GM21526 (cell line): ENCODE measurements around the gene TPTE.
"Not testable (repeated sequence)": the region's sequence is repeated elsewhere in the genome, so short reads cannot be mapped to it uniquely, and the experiment has no call there.

Source experiments
- ATAC-seq: cut with Tn5 transposase; IDR thresholded peaks from one replicate; pipeline ENCODE4 v1.9.1; 2021; ENCODE audit warnings: moderate library complexity; ENCODE audit not compliant: unreplicated experiment, low FRiP score

Gene TPTE

GRCh38 chr21:10616061-10616460, 94.7 kb downstream of the TPTE start:
- not testable (repeated sequence) for ATAC-seq

DNA sequence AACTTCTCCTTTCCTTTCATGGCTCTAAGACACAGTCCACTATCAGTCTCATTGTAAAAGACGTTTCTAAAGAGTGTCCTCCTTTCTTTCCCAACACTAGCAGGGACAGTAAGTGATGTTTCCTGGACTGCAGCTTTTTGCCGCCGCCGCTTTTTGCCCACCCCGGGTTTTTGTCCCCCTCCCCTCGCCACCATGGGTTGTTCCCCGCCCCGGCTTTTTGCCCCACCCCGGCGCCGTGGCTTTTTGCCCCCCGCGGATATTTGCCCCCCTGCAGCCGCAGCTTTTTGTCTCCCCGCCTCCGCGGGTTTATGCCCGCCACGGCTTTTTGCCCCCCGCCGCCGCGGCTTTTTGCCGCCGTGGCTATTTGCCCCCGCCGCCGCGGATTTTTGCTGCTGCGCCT, 95.2 kb downstream of the TPTE start:
- ATAC-seq, result no peak

DNA sequence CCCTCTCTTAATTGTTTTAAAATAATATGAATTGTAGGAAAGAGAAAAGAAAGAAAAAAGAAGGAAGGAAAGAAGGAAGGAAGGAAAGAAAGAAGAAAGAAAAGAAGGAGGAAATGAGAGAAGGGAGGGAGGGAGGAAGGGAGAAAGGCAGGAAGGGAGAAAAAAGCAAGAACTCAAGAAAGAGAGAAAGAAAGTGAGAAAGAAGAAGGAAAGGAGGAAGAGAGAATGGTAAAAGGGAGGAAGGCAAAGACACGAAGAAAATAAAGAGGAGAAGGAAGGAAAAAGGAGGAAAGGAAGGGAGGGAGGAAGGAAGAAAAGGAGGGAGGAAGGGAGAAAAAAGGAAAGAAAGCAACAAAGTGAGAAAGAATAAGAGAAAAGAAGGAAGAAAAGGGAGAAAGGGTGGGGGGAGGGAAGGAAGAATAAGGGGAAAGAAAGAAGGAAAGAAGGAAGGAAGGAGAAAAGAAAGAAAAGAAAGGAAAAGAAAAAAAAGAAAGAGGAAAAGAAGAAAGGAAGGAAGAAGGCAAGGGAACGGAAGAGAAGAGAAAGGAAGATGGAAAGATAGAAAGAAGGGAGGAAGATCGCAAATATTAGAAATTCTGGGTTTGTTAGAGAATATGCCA, 95.9 kb downstream of the TPTE start:
- not testable (repeated sequence) for ATAC-seq

- no peak for ATAC-seq
Measured at GRCh38 chr21:10627316-10627863, 106.0 kb downstream of the TPTE start.

- not testable (repeated sequence) for ATAC-seq
Measured at GRCh38 chr21:10629239-10629638, 107.9 kb downstream of the TPTE start.

- not testable (repeated sequence) for ATAC-seq
Measured at GRCh38 chr21:10630829-10631228, 109.4 kb downstream of the TPTE start.

GRCh38 chr21:10631316-10631715, 109.9 kb downstream of the TPTE start:
- not testable (repeated sequence) for ATAC-seq

GRCh38 chr21:10638144-10638543, 116.8 kb downstream of the TPTE start:
- not testable (repeated sequence) for ATAC-seq

- ATAC-seq, result no peak
Measured at GRCh38 chr21:10639123-10639522, 117.7 kb downstream of the TPTE start.

- not testable (repeated sequence) for ATAC-seq
Measured at GRCh38 chr21:10639746-10640145, 118.4 kb downstream of the TPTE start.

DNA sequence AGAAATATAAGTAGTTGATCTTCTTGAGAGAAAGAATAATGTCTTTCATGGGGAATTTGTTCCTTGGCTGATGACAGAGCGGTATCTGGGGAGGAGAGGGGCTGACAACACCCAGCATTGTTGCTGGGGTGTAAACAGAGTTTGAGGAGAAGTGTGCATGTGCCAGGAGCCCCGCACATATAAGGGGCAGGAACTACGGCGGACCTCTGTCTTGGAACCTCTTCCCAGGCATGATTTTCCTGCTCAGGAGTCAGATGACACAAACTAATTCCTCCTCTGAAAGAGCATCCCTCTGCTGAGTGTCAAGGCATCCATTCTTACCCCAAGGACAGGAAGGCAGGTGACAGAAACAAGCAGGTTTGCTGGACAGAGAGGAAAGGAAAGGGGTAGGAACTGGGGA, 119.1 kb downstream of the TPTE start:
- no peak for ATAC-seq

DNA sequence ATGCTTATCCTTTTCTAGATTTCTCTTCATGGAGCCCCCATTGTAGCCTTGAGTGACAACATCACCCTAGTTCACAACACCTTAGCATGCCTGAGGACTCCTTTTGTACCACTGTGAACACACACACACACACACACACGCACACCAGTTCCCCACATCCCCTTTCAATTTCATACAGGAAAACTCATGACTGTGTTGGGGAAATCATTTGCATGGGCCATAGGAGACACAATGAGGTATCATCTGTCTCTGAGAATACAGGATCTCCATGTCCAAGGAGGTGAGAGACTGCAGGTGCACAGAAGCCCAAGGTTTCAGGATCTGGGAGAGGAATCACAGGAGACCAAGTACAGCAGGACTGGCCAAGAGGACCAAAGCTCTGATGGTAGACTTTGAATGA, 119.7 kb downstream of the TPTE start:
- ATAC-seq, result no peak

DNA sequence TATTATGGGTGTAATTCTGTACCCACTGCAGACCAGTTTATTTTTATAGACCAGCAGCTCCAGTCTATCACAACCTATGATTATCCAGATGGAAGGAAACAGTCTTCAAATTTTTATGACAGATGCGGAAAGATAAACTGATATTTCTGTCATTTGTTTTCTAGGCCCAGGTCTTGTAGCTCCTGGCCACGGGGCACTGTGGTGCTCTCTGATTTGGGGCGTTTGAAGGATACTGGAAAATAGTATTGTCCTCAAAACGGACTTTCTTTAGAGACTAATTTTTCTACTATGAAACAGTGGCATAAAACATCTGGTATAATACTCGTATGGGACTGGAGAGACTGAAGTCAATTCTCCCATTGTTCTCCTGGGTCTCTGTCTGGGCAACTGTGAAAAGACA, 124.3 kb downstream of the TPTE start:
- not testable (repeated sequence) for ATAC-seq

DNA sequence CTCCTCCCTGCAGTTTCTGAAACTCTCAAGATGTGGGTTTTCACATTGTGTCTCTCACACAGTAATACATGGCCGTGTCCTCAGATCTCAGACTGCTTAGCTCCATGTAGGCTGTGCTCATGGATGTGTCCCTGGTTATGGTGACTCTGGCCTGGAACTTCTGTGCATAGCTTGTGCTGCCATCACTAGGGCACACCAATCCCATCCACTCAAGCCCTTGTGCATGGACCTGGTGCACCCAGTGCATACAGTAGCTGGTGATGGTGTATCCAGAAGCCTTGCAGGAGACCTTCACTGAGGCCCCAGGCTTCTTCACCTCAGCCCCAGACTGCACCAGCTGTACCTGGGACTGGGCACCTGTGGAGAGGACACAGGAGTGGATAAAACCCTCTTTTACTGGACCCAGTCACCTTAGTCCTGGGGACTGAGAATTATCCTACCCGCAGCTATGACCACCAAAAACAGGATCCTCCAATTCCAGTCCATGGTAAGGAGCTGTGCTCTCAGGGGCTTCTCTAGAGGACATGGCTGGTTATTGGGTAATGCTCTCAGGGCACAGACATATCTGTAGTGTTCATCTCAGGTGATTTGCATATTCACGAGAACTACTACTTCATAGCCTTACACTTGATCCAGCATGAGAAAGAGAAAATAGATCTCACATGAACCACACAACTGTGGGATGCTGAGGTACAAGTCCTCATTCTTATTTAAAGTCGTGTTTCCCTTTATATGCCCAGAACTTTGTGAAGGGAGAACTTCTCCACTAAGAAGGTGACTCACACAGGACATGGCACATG, 128.2 kb downstream of the TPTE start:
- ATAC-seq, result not testable (repeated sequence)

- ATAC-seq, result not testable (repeated sequence)
Measured at GRCh38 chr21:10650297-10650696, 128.9 kb downstream of the TPTE start.
